Measurements from ENCODE around the gene MYLK4. TPM values are rescaled to one million over a fixed set of nuclear protein-coding genes. Genes with fewer than 3 reads are reported as not detected.

The MYLK4 gene
- total and polyA plus RNA-seq, 4 donors: 0.27 to 1.6 (median 1.0) TPM

GRCh38 chr6:2661651-2662050, 89.1 kb downstream of the MYLK4 start:
- no peak overlapping the region for H3K4me3 ChIP-seq
- peaks cover 0 to 24% (median 0%) of the 10 kb centered on the region in 5 donors for H3K4me1 ChIP-seq (ENCODE audit: control insufficient read depth in 5 of 5, insufficient read depth in 5 of 5, low read length in 5 of 5)
- no peaks in the 10 kb centered on the region for H3K36me3 ChIP-seq (ENCODE audit: control insufficient read depth in 4 of 4, insufficient read depth in 4 of 4, low read length in 4 of 4)
- DNase-seq: no peak
- no peak overlapping the region for H3K9ac ChIP-seq (ENCODE audit: insufficient read depth in 1 of 2, low read length in 2 of 2)
- ATAC-seq (ENCODE audit: insufficient read depth, low FRiP score): no peak
- 75 to 84% methylated on average over 3 of the region's 3 CpGs for WGBS, 2 donors
- no peak for TF ChIP-seq CTCF (IDR thresholded peaks at IDR 0.05; ENCODE audit: control extremely low read depth, extremely low read depth)
- H3K27me3 ChIP-seq (ENCODE audit: control insufficient read depth in 3 of 3, insufficient read depth in 3 of 3, low read length in 2 of 3): no peaks in the 10 kb centered on the region
- H3K9me3 ChIP-seq (ENCODE audit: control insufficient read depth in 4 of 4, insufficient read depth in 3 of 4, low read length in 3 of 4): no peaks in the 10 kb centered on the region
- no peak overlapping the region for H3K27ac ChIP-seq (ENCODE audit: low read depth in 1 of 2, low read length in 1 of 2)

GRCh38 chr6:2659882-2660281, 90.8 kb downstream of the MYLK4 start:
- H3K9ac ChIP-seq (ENCODE audit: insufficient read depth in 1 of 2, low read length in 2 of 2): no peak overlapping the region
- no peak overlapping the region for H3K4me3 ChIP-seq
- H3K4me1 ChIP-seq (ENCODE audit: control insufficient read depth in 5 of 5, insufficient read depth in 5 of 5, low read length in 5 of 5): peaks cover 0 to 10% (median 0%) of the 10 kb centered on the region in 5 donors
- H3K9me3 ChIP-seq (ENCODE audit: control insufficient read depth in 4 of 4, insufficient read depth in 3 of 4, low read length in 3 of 4): no peaks in the 10 kb centered on the region
- H3K27ac ChIP-seq (ENCODE audit: low read depth in 1 of 2, low read length in 1 of 2): no peak overlapping the region
- no peak for ATAC-seq (ENCODE audit: insufficient read depth, low FRiP score)
- DNase-seq: no peak
- no peaks in the 10 kb centered on the region for H3K27me3 ChIP-seq (ENCODE audit: control insufficient read depth in 3 of 3, insufficient read depth in 3 of 3, low read length in 2 of 3)
- TF ChIP-seq CTCF (IDR thresholded peaks at IDR 0.05; ENCODE audit: control extremely low read depth, extremely low read depth): no peak
- no peaks in the 10 kb centered on the region for H3K36me3 ChIP-seq (ENCODE audit: control insufficient read depth in 4 of 4, insufficient read depth in 4 of 4, low read length in 4 of 4)
- WGBS, 2 donors: 83 to 93% methylated on average over 4 of the region's 4 CpGs

- Histone ChIP-seq H3K27me3 (ENCODE audit: control insufficient read depth in 3 of 3, insufficient read depth in 3 of 3, low read length in 2 of 3) (no peaks in the 10 kb centered on the region), H3K27ac (ENCODE audit: low read depth in 1 of 2, low read length in 1 of 2) (no peak overlapping the region), H3K36me3 (ENCODE audit: control insufficient read depth in 4 of 4, insufficient read depth in 4 of 4, low read length in 4 of 4) (no peaks in the 10 kb centered on the region), H3K4me3 (no peak overlapping the region), H3K4me1 (ENCODE audit: control insufficient read depth in 5 of 5, insufficient read depth in 5 of 5, low read length in 5 of 5) (peaks cover 0 to 7% (median 0%) of the 10 kb centered on the region in 5 donors), H3K9me3 (ENCODE audit: control insufficient read depth in 4 of 4, insufficient read depth in 3 of 4, low read length in 3 of 4) (no peaks in the 10 kb centered on the region), H3K9ac (ENCODE audit: insufficient read depth in 1 of 2, low read length in 2 of 2) (no peak overlapping the region)
- no peak for TF ChIP-seq CTCF (IDR thresholded peaks at IDR 0.05; ENCODE audit: control extremely low read depth, extremely low read depth)
- DNase-seq (peak; percentile 38 to 72 (median 59)), ATAC-seq (ENCODE audit: insufficient read depth, low FRiP score) (no peak)
- 82 to 92% methylated on average over 5 of the region's 5 CpGs for WGBS, 2 donors
Measured at GRCh38 chr6:2659381-2659780, 91.3 kb downstream of the MYLK4 start.

- WGBS, 2 donors: 75 to 76% methylated on average over 5 of the region's 5 CpGs
Measured at GRCh38 chr6:2658788-2659187, 91.9 kb downstream of the MYLK4 start.

More at GRCh38 chr6:2658788-2659187, 91.9 kb downstream of the MYLK4 start:
- no peak for DNase-seq
- Histone ChIP-seq H3K27ac (ENCODE audit: low read depth in 1 of 2, low read length in 1 of 2) (no peak overlapping the region), H3K36me3 (ENCODE audit: control insufficient read depth in 4 of 4, insufficient read depth in 4 of 4, low read length in 4 of 4) (no peaks in the 10 kb centered on the region), H3K9me3 (ENCODE audit: control insufficient read depth in 4 of 4, insufficient read depth in 3 of 4, low read length in 3 of 4) (no peaks in the 10 kb centered on the region), H3K27me3 (ENCODE audit: control insufficient read depth in 3 of 3, insufficient read depth in 3 of 3, low read length in 2 of 3) (no peaks in the 10 kb centered on the region), H3K4me1 (ENCODE audit: control insufficient read depth in 5 of 5, insufficient read depth in 5 of 5, low read length in 5 of 5) (peaks cover 0 to 7% (median 0%) of the 10 kb centered on the region in 5 donors), H3K9ac (ENCODE audit: insufficient read depth in 1 of 2, low read length in 2 of 2) (no peak overlapping the region), H3K4me3 (no peak overlapping the region)
- no peak for ATAC-seq (ENCODE audit: insufficient read depth, low FRiP score)
- TF ChIP-seq CTCF (IDR thresholded peaks at IDR 0.05; ENCODE audit: control extremely low read depth, extremely low read depth): no peak

Measured in lung (tissue), 12 donors.